ENCODE results near the gene DYRK1B. TPM values are rescaled to one million over a fixed set of nuclear protein-coding genes. Genes with fewer than 3 reads are reported as not detected.
A peak's percentile ranks its signal among the peaks of the same experiment; 100 is the strongest.

Gene DYRK1B
- total RNA-seq, 1 donor from 2014 or later, result 27.3 TPM

GRCh38 chr19:39837978-39838377, 4.0 kb upstream of the DYRK1B start:
- intact Hi-C loops (cut with micrococcal nuclease), result no loop called here
- DNase-seq (no peak), ATAC-seq (no peak)

- intact Hi-C loops (cut with micrococcal nuclease), result no loop called here
- ATAC-seq (no peak), DNase-seq (no peak)
Observed at GRCh38 chr19:39834287-39834841, 402 bp upstream of the DYRK1B start.

- ATAC-seq, result no peak
- DNase-seq, result no peak
- intact Hi-C loops (cut with micrococcal nuclease), result no loop called here
Observed at GRCh38 chr19:39833160-39833463, 850 bp downstream of the DYRK1B start.

GRCh38 chr19:39832341-39833083, 1.4 kb downstream of the DYRK1B start:
- ATAC-seq (no peak), DNase-seq (no peak)
- intact Hi-C loops (cut with micrococcal nuclease), result no loop called here

- no peak for ATAC-seq
- intact Hi-C loops (cut with micrococcal nuclease), result no loop called here
- DNase-seq, result no peak
Observed at GRCh38 chr19:39831679-39832078, 2.3 kb downstream of the DYRK1B start.

- DNase-seq (no peak), ATAC-seq (no peak)
- intact Hi-C loops (cut with micrococcal nuclease), result no loop called here
Observed at GRCh38 chr19:39830847-39831246, 3.1 kb downstream of the DYRK1B start.

- intact Hi-C loops (cut with micrococcal nuclease), result no loop called here
- ATAC-seq, result no peak
- no peak for DNase-seq
Observed at GRCh38 chr19:39830406-39830805, 3.6 kb downstream of the DYRK1B start.

GRCh38 chr19:39829702-39830275, 4.2 kb downstream of the DYRK1B start:
- intact Hi-C loops (cut with micrococcal nuclease), result no loop called here
- DNase-seq (no peak), ATAC-seq (no peak)

- DNase-seq, result no peak
- intact Hi-C loops (cut with micrococcal nuclease), result no loop called here
- ATAC-seq, result no peak
Observed at GRCh38 chr19:39828654-39829032, 5.3 kb downstream of the DYRK1B start.

GRCh38 chr19:39828015-39828653, 5.8 kb downstream of the DYRK1B start:
- intact Hi-C loops (cut with micrococcal nuclease), result no loop called here
- ATAC-seq (no peak), DNase-seq (no peak)

GRCh38 chr19:39827216-39827615, 6.7 kb downstream of the DYRK1B start:
- intact Hi-C loops (cut with micrococcal nuclease), result no loop called here
- DNase-seq (no peak), ATAC-seq (no peak)

- peak; percentile 35 for DNase-seq
- no peak for ATAC-seq
- intact Hi-C loops (cut with micrococcal nuclease), result no loop called here
Observed at GRCh38 chr19:39826311-39826945, 7.5 kb downstream of the DYRK1B start.

- peak; percentile 30 for DNase-seq
- intact Hi-C loops (cut with micrococcal nuclease), result no loop called here
- ATAC-seq, result peak; percentile 1
Observed at GRCh38 chr19:39825531-39826076, 8.4 kb downstream of the DYRK1B start.

GRCh38 chr19:39825093-39825463, 8.9 kb downstream of the DYRK1B start:
- DNase-seq, result peak; percentile 31
- intact Hi-C loops (cut with micrococcal nuclease), result no loop called here
- ATAC-seq, result peak; percentile 0

GRCh38 chr19:39824143-39825092, 9.5 kb downstream of the DYRK1B start:
- ATAC-seq, result peak; percentile 94
- intact Hi-C loops (cut with micrococcal nuclease), result no loop called here
- peak; percentile 84 for DNase-seq

GRCh38 chr19:39823686-39824085, 10.3 kb downstream of the DYRK1B start:
- peak; percentile 20 for ATAC-seq
- intact Hi-C loops (cut with micrococcal nuclease), result no loop called here
- no peak for DNase-seq

- ATAC-seq, result no peak
- DNase-seq, result no peak
- intact Hi-C loops (cut with micrococcal nuclease), result no loop called here
Observed at GRCh38 chr19:39820696-39821095, 13.3 kb downstream of the DYRK1B start.

GRCh38 chr19:39819786-39820185, 14.2 kb downstream of the DYRK1B start:
- intact Hi-C loops (cut with micrococcal nuclease), result no loop called here

GRCh38 chr19:39818626-39819097, 15.3 kb downstream of the DYRK1B start:
- ATAC-seq, result no peak
- no peak for DNase-seq
- intact Hi-C loops (cut with micrococcal nuclease), result no loop called here

More at GRCh38 chr19:39819786-39820185, 14.2 kb downstream of the DYRK1B start:
- ATAC-seq, result no peak
- no peak for DNase-seq

Data from left ventricle myocardium superior (tissue), 1 donor.